NCI-H2029 treated with DMSO at 0.1 percent for 48 hours (cell line): ENCODE measurements around the gene ODAD2.
A peak's percentile ranks its signal among the peaks of the same experiment; 100 is the strongest.

Experiments used
- DNase-seq: peaks from one replicate; lab custom pipeline; 2025; lab: John Stamatoyannopoulos, UW

ODAD2 gene

DNA sequence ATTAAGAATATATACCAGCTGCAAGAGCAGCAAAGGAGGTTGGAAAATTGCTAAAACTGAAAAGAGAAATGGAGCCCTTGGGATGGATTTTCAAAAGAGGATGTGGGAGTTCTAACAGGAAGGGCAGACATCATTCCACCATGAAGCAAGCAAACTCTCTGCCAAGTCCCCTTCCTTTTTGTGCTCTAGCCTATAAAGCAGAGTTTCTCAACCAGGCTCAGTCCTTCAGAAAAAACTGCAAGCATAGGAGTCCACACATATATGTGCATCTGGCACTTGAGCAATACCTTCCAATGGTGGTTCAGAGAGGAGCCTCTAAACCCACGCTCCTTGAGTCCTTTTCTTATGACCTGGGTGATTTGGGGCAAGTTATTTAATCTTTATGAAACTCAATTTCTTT is 154.7 kb downstream of the ODAD2 start:
- DNase-seq, result no peak

DNA sequence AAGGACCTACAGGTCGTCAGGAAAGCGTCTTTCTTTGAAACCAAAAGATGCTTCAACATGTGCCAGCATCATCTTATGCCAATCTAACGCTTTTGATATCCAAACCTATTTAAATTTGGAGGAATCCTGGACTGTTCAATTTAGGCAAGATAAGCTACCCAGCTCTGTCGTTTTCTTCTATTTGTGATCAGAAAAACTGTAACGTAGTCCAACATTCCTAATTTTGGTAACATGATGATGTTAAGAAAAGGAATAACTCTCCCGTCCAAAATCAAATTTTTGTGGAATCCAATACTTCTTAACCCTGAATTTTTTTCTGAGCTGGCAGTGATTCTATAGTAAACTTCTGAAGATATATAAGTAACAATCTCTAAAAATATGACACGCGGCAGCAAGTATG is 160.0 kb downstream of the ODAD2 start:
- no peak for DNase-seq

DNA sequence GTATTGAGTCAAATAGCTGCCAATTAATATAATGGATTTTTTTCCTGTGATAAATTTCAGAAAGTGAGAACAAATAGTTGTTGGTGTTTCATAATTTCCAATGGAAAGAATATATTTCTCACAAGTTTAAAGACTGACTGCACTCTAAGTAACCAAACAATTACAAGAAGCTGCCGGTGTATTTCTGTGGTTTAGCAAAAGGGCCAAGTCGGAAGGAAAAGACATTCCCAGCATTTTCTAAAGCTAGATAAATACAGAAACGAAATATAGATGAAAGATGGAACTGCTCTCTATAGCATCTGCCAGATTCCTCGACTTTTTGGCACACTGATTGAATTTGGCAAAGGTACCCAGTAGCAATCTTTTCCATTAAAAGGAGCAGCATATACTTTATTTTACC is 160.5 kb downstream of the ODAD2 start:
- no peak for DNase-seq

DNA sequence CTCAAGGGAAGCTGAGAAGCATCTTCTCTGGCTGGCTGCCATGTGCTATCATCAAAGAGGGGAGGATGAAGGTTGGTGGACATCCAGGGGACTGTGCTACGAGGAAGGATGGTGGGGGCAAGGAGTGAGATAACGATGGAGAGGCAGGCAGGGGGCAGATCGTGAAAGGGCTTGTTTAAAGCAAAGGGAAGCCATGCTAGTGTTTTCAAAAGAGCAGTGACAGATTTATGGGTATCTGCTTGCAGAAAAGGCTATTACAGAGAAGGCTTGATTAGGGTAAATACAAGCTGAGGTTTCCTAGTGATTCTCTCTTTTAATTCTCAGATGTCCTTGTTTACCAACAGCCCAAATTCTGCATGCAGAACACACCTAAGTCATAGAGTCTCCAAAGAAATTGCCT is 164.4 kb downstream of the ODAD2 start:
- DNase-seq, result no peak

DNA sequence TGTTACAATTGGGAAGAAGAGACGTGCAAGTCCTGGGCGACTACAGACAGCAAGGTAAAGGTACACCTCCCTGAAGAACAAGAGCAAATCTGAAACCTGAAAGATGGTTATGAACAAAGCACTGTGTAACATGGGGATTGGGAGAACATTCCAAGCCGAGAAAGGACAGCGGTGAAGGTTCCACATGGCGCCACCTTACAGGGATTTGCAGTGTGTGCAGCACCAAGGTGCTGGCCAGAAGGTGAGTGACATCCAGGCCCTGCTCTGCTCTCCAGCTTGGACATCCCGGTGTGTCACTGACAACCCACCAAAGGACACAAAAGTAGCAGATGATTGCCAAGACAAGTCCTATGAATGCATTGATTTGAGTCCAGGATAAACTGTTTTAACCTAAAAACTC is 165.1 kb downstream of the ODAD2 start:
- no peak for DNase-seq

DNA sequence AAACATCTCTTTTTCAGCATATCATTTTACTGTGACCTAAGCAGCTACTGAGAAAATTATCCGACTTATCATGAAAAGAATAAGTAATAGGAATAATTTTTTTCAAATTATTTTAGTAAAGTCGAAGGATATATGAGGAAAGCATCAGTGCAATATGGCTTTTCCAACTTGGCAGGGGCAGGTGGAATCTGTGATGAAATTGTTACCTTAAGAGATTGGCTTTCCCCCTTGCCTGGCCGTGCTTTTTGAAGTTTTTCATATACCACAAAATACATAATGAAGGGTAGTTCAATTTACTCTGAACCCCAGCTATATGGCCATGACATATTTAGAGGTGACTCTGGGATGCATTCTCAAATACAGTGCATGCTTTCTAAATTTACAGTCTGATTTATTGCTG is 166.1 kb downstream of the ODAD2 start:
- DNase-seq, result no peak

DNA sequence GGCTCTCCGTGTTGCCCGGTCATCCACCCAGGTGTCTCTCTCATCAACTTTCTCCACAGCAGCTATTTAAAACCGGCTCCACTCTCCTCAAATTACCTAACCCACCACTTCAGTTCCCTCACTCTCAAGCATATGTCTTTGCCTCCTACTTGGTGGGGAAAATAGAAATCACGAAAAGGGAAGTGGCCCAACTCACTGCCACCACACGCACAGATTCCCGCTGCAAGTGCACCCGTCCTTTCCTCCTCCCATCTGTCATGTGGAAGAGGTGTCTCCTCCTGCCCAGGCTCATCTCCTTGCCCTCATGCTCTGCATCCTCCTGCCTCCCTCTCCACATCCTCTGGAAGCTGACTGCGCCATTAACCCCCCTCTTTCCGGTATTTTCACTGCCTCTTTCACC is 172.5 kb downstream of the ODAD2 start:
- no peak for DNase-seq

DNA sequence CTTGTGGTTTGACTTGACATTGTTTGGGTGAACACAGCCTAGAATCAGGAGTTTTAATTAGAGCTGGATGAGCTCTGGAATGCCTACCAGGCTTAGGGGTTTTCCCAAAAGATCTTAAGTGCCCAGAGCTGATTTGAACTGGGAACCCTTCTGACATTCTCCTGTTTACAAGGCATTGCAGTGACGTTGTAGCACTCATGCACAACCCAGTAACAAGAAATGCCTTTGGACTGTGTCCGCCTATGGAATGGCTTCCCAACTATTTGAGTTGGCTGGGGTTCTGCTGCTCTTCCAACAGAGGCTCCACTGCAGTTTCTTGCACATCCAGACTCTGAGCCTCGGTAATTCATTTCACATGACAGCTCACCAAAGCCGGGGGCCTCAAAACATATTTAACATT is 176.6 kb downstream of the ODAD2 start:
- no peak for DNase-seq

DNA sequence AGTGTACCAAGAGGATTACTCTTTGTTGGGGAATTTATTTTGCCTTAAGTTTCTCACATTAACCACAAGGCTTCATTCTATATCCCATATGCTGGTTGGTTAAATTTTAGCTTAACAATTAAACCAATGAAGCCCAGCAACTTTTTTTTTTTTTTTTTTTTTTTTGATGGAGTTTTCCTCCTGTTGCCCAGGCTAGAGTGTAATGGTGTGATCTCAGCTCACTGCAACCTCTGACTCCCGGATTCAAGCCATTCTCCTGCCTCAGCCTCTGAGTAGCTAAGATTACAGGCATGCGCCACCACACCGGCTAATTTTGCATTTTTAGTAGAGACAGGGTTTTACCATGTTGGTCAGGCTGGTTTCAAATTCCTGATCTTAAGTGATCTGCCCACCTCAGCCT is 178.2 kb downstream of the ODAD2 start:
- no peak for DNase-seq

DNA sequence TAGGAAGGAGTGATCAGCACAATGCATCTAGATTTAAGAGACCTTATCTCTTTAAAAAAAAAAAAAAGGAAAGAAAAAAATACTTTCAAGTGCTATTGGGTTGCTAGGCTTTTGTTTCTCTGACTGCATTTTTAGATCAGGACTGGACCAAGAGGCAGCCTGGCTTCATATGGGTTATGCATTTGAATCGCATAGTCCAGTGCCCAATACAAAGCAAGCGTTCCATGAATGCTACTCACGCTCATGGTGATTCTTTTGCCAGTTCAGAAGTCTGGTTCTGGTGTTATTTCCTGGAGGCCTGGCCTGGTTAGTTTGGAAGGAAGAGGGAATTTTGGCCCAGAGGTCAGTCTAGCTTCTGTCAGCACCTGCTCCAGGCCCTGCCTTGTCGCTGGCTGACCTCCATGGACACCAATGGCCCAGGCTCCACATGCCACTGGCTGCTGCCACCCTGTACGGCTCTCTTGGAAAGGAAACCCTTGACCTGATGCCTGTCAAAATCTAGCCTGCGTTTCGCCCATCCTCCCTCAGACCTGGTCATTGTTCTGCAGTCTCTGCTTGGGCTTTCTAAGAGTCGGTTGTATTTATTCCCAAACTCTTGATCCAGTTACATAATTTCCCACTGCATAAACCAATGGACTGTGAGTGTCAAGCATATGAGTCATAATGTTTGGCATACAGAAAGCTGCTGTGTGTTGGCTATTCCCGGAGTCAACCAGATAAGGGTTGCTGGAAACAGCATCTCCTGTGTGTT is 178.9 kb downstream of the ODAD2 start:
- DNase-seq, result peak; percentile 2

DNA sequence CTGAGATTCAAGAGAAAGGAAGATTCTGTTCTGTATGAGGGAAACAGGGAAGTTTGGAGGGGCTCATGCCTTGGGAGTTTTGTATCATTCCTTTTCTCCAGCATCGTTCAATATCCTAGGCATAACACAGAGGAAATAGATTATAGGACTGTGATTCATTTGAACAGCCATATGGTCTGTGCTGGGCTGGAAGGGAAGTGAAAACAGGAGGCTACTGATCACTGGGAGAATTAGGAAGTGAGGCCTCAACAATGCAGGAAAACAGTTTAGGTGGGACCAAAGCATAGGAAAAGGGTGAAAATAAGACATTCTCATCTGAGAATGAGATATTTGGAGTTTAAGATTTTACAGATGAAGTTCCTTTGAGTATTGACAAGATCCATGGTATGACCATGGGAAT is 182.6 kb downstream of the ODAD2 start:
- no peak for DNase-seq

DNA sequence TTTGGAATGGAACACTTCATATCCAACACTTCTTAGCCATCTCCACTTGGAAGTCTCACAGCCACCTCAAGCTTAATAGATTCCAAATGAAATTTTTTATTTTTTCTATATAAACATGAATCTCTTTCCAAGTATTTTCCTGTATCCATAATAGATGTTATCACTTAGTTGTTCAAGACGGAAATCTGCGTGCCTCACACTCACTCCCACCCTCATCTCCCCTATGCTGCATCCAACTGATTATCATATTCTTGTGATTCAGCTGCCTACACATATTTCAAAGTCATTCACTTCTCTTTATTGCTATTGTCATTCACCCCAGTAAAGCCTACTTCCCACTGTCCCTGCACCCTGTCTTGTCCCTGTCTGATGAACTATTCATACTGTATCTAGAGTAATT is 183.0 kb downstream of the ODAD2 start:
- no peak for DNase-seq

DNA sequence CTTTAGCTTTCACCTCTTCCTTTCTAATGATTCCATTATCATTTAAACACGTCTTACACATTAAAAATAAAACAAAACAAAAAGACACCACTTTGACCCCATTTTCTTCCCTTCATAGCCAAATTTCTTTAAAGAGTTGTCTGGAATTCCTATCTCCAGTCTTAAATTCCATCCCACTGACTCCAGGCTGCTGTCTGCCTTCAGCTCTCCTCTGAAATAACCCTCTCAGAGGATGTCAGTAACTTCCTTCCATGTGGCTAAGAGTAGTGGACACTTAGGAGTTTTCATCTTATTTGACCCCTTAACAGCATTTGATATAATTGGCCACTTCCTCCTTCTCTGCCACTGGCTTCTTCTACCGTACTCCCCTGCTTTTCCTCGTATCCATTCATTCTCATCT is 183.6 kb downstream of the ODAD2 start:
- no peak for DNase-seq

DNA sequence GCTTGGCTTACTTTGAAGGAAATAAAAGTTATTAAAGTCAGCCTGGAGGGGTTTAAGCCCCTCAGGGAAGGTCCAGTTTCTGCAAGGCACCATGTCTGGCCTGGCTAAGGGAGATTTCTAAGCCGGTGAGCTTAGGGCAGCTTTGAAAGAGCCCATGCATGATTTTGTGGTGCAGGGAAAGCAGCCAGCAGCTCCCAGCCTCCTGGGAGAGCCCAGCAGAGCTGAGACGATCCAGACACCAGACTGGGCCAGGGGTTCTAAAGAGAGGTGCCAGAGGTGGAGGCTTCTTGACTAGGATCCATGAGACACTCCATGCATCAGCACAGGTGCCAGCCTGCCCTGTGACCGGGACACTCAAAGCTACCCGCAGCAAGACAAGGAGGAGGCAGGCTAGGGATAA is 193.7 kb downstream of the ODAD2 start:
- no peak for DNase-seq

DNA sequence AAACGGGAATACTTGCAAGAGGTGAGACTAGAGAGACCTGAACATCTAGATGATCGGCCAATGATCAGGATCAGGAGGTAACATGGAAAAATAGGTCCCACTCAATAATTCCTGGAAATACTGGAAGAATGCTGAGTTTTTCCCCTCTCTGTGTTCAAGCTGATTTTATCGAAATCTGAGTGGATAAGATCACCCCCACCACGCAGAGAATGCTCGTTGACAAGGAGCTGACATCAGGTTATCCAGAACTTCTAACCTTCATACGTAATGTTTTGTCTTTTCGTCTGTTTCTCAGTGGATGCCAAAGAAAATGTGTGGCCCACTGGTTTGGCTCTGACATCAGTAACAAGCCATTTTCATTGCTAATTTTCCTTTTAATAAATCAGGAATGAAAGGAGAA is 194.7 kb downstream of the ODAD2 start:
- no peak for DNase-seq

DNA sequence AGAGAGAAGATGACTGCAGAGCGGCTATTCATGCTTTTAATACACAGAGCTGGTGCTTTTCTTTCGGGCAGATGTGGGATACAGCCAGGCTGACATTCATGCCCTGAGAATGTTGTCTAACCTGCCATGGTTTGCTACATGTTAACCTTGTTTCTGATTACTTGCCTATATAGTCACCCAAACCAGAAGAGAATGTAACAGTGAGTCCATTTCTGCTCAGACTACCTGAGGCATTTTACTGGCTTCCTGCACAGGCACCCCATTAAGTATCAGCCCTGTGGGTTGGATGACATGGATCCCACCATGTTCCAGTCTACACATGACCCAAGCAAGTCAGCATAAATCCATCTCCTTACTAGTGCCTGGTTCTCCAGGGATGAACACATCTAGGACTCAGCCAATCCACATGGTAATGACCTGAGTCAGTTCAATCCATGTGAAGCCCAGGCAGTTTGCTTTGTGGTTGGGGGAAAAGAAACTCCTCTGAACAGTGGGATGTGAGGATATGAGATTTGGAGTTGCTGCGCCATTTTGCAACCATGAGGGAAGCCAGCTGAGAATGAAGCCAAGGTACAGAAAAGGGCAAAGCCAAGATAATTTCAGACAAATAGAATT is 197.6 kb downstream of the ODAD2 start:
- DNase-seq, result no peak

DNA sequence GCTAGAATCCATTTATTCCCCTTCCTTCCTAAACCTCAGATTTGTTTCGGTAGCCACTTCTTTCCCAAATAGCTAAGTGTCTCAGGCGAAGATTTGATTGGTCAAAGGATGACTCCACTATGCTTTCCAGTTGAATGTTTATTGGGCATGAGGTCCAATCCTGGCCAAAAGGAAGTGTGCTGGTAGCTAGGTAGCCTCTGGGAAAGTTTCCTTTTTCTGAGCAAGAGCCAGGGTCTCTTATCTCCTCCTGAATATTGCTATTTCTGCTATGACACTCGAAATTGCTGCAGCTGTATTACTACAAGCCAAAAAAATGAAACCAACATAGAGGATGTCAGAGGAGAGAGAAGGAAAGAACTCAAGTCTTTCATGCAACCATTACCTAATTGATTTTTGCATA is 199.8 kb downstream of the ODAD2 start:
- no peak for DNase-seq

DNA sequence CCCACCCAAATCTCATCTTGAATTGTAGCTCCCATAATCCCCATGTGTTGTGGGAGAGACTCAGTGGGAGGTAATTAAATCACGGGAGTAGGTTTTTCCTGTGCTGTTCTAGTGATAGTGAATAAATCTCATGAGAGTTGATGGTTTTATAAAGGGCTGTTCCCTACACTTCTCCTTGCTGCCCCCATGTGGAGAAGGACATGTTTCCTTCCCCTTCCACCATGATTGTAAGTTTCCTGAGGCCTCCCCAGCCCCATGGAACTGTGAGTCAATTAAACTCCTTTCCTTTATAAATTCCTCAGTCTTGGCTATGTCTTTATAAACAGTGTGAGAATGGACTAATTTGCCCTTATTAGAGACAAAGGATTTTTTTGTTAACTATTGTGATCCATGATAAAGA is 204.7 kb downstream of the ODAD2 start:
- no peak for DNase-seq

DNA sequence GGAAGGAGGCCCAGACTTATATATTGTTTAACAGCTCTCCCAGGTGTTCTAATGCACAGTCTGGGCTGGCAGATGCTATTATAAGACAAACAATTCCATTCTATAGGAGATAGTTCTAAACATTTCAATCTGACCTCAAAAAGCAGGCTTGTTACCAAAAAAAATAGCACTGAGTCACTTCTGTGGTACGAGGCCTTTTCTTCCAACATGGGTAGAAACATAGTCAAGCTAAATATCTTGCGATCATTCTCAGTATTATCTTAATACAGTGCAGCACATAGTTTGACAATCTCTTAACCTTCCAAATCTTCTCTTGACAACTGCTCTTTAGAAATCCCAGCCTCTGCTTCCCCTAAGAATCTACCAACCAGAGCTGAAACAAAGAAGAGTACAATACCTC is 206.7 kb downstream of the ODAD2 start:
- no peak for DNase-seq

DNA sequence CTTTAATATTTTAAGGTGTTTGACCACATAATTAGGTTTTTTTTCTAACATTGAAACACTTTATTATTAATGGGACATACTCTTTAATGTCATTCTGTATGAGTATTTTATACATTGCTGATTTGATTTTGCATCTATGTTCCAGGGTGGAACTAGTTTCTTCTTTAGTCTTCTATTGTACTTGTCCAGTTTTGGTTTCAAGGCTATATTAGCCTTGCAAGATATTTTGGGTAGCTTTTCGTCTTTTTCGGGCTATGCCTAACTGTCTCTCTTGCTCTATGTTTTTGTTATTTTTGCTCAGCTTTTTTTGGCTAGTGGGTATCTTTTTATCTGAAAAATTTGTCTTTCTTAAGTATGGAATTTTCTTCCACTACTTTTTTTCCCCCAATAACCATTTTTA is 214.6 kb downstream of the ODAD2 start:
- DNase-seq, result no peak

DNA sequence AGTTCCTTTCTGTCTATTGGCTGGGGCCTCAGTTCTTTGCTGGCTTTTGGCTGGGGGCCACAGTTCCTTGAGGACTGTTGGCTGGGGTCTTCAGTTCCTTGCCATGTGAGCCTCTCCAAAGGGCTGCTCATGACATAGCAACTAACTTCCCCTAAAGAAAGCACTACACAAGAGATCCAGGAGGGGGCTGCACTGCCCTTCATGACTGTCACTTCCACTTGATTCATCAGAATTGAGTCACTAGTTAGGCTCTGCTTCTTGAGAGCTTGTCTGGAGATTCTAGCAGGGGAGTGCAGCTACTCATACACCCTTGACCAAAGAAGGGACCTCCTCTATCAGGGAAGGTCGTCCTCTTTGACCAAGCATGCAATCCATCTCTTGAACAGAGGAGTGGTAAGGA is 215.2 kb downstream of the ODAD2 start:
- DNase-seq, result no peak

DNA sequence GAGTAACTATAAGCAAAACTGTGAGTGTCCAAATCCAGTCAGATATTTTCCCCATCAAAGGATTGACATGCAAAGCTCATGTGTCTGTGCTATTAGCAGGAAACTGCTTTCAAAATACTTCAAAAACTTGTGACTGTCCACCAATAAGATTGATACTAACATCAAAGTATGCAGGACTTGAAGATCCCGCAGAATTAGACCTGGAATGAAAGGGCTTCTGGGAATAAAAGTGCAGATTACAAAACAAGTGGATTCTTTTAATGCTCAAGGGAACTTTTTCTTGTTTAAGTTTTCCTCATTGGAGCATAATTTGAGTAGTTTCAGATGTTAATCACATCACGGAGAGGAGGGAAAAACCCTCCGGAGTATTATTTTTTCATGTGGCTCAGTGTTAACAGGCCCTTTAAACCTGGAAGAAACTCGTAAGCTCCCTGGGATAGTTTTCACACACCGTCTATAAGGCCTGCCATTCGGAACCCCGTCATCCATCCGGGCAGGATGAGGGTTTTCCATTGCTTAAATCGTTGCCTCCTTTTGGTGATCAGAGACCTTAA is 219.3 kb downstream of the ODAD2 start:
- no peak for DNase-seq

DNA sequence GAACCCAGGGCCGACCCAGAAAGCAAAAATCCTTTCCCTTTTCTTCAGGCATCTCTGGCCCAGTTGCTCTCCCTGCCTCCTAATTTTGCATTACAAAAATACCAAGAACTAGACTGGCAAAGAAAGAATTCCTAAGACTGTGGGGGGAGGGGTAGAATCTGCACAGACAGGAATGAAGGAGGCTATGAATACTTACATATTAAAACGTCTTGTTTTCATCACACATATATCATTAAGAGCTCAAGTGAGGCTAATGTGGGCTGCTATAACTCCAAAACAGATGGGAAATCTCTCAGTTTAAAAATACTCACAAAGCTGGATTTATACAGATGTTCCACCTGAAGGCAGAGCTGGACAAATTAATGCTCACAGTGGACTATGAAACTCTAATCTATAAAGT is 224.0 kb downstream of the ODAD2 start:
- no peak for DNase-seq

DNA sequence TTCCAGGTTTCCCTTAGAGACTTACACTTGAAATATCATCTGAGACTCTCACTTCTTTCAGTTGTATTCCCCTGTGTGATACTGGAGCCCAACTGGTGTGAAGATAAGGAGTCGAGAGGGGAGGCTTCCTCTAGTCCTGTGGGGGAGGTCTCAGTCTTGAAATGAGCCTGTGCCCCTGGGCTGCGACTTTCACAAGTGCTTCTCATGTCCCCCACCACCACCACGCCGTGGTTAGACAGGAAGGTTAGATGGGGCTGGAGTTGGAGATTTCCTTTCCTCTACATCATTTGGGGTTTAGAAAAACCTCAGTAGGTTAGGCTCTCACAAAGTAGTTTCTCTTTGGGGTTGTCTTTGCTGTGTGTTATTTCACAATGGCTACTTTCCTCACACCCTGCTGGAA is 227.6 kb downstream of the ODAD2 start:
- DNase-seq, result no peak
